ENCODE measurements around the gene TSPAN33.

TSPAN33 gene

GRCh38 chr7:129186749-129187260 lies 42.3 kb downstream of the TSPAN33 start:
- TF ChIP-seq FOXM1 (IDR thresholded peaks at IDR 0.05; ENCODE audit: borderline replicate concordance, low read depth) = no peak
- TF ChIP-seq EP300 (IDR thresholded peaks at IDR 0.05; ENCODE audit: borderline replicate concordance) = no peak
- no peak for TF ChIP-seq ZBTB7A (IDR thresholded peaks at IDR 0.05; ENCODE audit: low read depth)

- TF ChIP-seq USF1 (IDR thresholded peaks at IDR 0.05) = no peak
- no peak for TF ChIP-seq MAX (IDR thresholded peaks at IDR 0.05)
- no peak for TF ChIP-seq RAD21 (IDR thresholded peaks at IDR 0.05; ENCODE audit: low read depth)
- no peak for TF ChIP-seq TCF12 (IDR thresholded peaks at IDR 0.05; ENCODE audit: low read depth)
- no peak for TF ChIP-seq NFIC (IDR thresholded peaks at IDR 0.05)
- no peak for TF ChIP-seq ZBTB7A (IDR thresholded peaks at IDR 0.05; ENCODE audit: low read depth)
- no peak for TF ChIP-seq EGR1 (IDR thresholded peaks at IDR 0.05)
- TF ChIP-seq FOXM1 (IDR thresholded peaks at IDR 0.05; ENCODE audit: borderline replicate concordance, low read depth) = no peak
- TF ChIP-seq TAF1 (IDR thresholded peaks at IDR 0.05; ENCODE audit: low read depth) = no peak
- TF ChIP-seq REST (IDR thresholded peaks at IDR 0.05; ENCODE audit: low read depth) = no peak
- no peak for TF ChIP-seq TEAD4 (IDR thresholded peaks at IDR 0.05)
- TF ChIP-seq YY1 (IDR thresholded peaks at IDR 0.05; ENCODE audit: low read depth) = no peak
Measured at GRCh38 chr7:129187681-129188371, 43.3 kb downstream of the TSPAN33 start.

- TF ChIP-seq USF1 (IDR thresholded peaks at IDR 0.05) = no peak
- peak; percentile 64 for TF ChIP-seq TEAD4 (IDR thresholded peaks at IDR 0.05)
- no peak for TF ChIP-seq TAF1 (IDR thresholded peaks at IDR 0.05; ENCODE audit: low read depth)
- TF ChIP-seq NFIC (IDR thresholded peaks at IDR 0.05) = no peak
- peak; percentile 72; the same call in 1 of the 2 replicates for TF ChIP-seq ZBTB7A (IDR thresholded peaks at IDR 0.05; ENCODE audit: low read depth)
- TF ChIP-seq REST (IDR thresholded peaks at IDR 0.05; ENCODE audit: low read depth) = no peak
- 0 out of 2 replicates have a peak, but pooled peaks have one; percentile 16 for TF ChIP-seq EGR1 (IDR thresholded peaks at IDR 0.05)
- TF ChIP-seq EP300 (IDR thresholded peaks at IDR 0.05; ENCODE audit: borderline replicate concordance) = no peak
- TF ChIP-seq MAX (IDR thresholded peaks at IDR 0.05) = no peak
- TF ChIP-seq CREB1 (IDR thresholded peaks at IDR 0.05; ENCODE audit: low read depth) = no peak
- TF ChIP-seq RAD21 (IDR thresholded peaks at IDR 0.05; ENCODE audit: low read depth) = no peak
- TF ChIP-seq YY1 (IDR thresholded peaks at IDR 0.05; ENCODE audit: low read depth) = no peak
- no peak for TF ChIP-seq CEBPB (IDR thresholded peaks at IDR 0.05)
- TF ChIP-seq FOXM1 (IDR thresholded peaks at IDR 0.05; ENCODE audit: borderline replicate concordance, low read depth) = no peak
- no peak for TF ChIP-seq TCF12 (IDR thresholded peaks at IDR 0.05; ENCODE audit: low read depth)
Measured at GRCh38 chr7:129188372-129188891, 43.9 kb downstream of the TSPAN33 start, which contains the start of gene SMO. Gene SMO (plus strand): TSS chr7:129188633. CDS start chr7:129189152, 519 bp downstream.

GRCh38 chr7:129188892-129189660 lies 44.6 kb downstream of the TSPAN33 start:
- TF ChIP-seq CREB1 (IDR thresholded peaks at IDR 0.05; ENCODE audit: low read depth) (no peak), FOXM1 (IDR thresholded peaks at IDR 0.05; ENCODE audit: borderline replicate concordance, low read depth) (no peak), NFIC (IDR thresholded peaks at IDR 0.05) (no peak), MAX (IDR thresholded peaks at IDR 0.05) (peak; percentile 58), EGR1 (IDR thresholded peaks at IDR 0.05) (no peak), YY1 (IDR thresholded peaks at IDR 0.05; ENCODE audit: low read depth) (no peak)

All from Ishikawa (cell line).